IMR-90 (cell line): Measurements from ENCODE around the gene ZDHHC19. TPM values are rescaled to one million over a fixed set of nuclear protein-coding genes. Genes with fewer than 3 reads are reported as not detected.

ENCODE experiments used
- ATAC-seq: fragments of 200-7000 bp; cut with Tn5 transposase; 2 replicates; pipeline ENCODE4 v1.9.1; 2020; ENCODE audit warnings: low read depth, mild to moderate bottlenecking, moderate library complexity
- BruUV-seq: library from RNA; stranded (reverse); fragments of 400-500 nt; replicated peaks from 2 replicates; lab custom pipeline; 2021; lab: Mats Ljungman, UMichigan
- CTCF ChIA-PET: fragments of 300-600 bp; formaldehyde crosslinking; extraction: SDS; loops from one replicate; lab custom pipeline; 2021; ENCODE audit warnings: antibody characterized with exemption; lab: Yijun Ruan, JAX
- POLR2A ChIA-PET: fragments of 300-600 bp; sonication (Branson Sonifier 250); formaldehyde crosslinking; loops from one replicate; lab custom pipeline; 2022; ENCODE audit warnings: antibody characterized with exemption; ENCODE audit not compliant: unreplicated experiment; lab: Charles Lee
- DNase-seq: peaks from one replicate; pipeline ENCODE4 v3.0.0; 2013
- H2AFZ ChIP-seq: replicated peaks from 2 replicates; pipeline ENCODE3; 2013; ENCODE audit warnings: low read length, mild to moderate bottlenecking; ENCODE audit not compliant: poor library complexity
- H2AK5ac ChIP-seq: 2 replicates; pipeline ENCODE4 v1.6.1; 2013; ENCODE audit warnings: low read depth, low read length, inconsistent platforms
- H2AK9ac ChIP-seq: replicated peaks from 2 replicates; pipeline ENCODE3; 2013; ENCODE audit warnings: mild to moderate bottlenecking, low read depth, low read length, moderate library complexity; ENCODE audit not compliant: poor library complexity
- H2BK120ac ChIP-seq: 2 replicates; pipeline ENCODE4 v1.6.1; 2013; ENCODE audit warnings: low read depth, low read length, inconsistent platforms
- H2BK15ac ChIP-seq: 3 replicates; pipeline ENCODE4 v1.6.1; 2013; ENCODE audit warnings: low read depth, low read length, inconsistent platforms
- H2BK20ac ChIP-seq: 2 replicates; pipeline ENCODE4 v1.6.1; 2013; ENCODE audit warnings: low read depth, mild to moderate bottlenecking, inconsistent platforms, low read length, moderate library complexity
- H2BK5ac ChIP-seq: 2 replicates; pipeline ENCODE4 v1.6.1; 2013; ENCODE audit warnings: mild to moderate bottlenecking, low read depth, low read length, inconsistent platforms; ENCODE audit not compliant: poor library complexity, severe bottlenecking
- H3K14ac ChIP-seq: replicated peaks from 2 replicates; pipeline ENCODE4 v1.6.1; 2013; ENCODE audit warnings: low read depth, low read length, inconsistent platforms
- H3K18ac ChIP-seq: 2 replicates; pipeline ENCODE4 v1.6.1; 2013; ENCODE audit warnings: low read depth, low read length, control low read depth
- H3K23ac ChIP-seq: 2 replicates; pipeline ENCODE4 v1.6.1; 2013; ENCODE audit warnings: low read depth, low read length, inconsistent platforms
- H3K27ac ChIP-seq: 2 replicates; pipeline ENCODE4 v1.5.1; 2013; ENCODE audit warnings: mild to moderate bottlenecking, control low read depth, low read length; ENCODE audit not compliant: insufficient read depth
- H3K27me3 ChIP-seq: 2 replicates; pipeline ENCODE4 v1.6.1; 2013; ENCODE audit warnings: low read length; ENCODE audit not compliant: control insufficient read depth, insufficient read depth
- H3K36me3 ChIP-seq: 2 replicates; pipeline ENCODE4 v1.6.1; 2013; ENCODE audit warnings: low read length, mixed read lengths; ENCODE audit not compliant: control insufficient read depth, insufficient read depth
- H3K4ac ChIP-seq: 2 replicates; pipeline ENCODE4 v1.6.1; 2013; ENCODE audit warnings: low read depth, low read length, inconsistent platforms
- H3K4me1 ChIP-seq: 2 replicates; pipeline ENCODE4 v1.6.1; 2013; ENCODE audit warnings: low read length, mixed read lengths; ENCODE audit not compliant: control insufficient read depth, insufficient read depth
- H3K4me2 ChIP-seq: 2 replicates; pipeline ENCODE4 v1.6.1; 2013; ENCODE audit warnings: low read depth, mild to moderate bottlenecking, control low read depth, low read length, moderate library complexity
- H3K4me3 ChIP-seq: 2 replicates; pipeline ENCODE4 v1.5.1; 2013; ENCODE audit warnings: low read depth, mild to moderate bottlenecking, control low read depth, low read length, moderate library complexity; ENCODE audit not compliant: insufficient read depth
- H3K56ac ChIP-seq: 2 replicates; pipeline ENCODE4 v1.6.1; 2013; ENCODE audit warnings: low read length, inconsistent platforms; ENCODE audit not compliant: insufficient read depth; ENCODE audit errors: extremely low read depth
- H3K79me1 ChIP-seq, 2 experiments: 2 replicates each; pipeline ENCODE4 v1.6.1; 2013; ENCODE audit warnings: low read length in 2 of 2, inconsistent platforms in 1 of 2, low read depth in 1 of 2
- H3K9ac ChIP-seq: 2 replicates; pipeline ENCODE4 v1.6.1; 2013; ENCODE audit warnings: low read depth, low read length, control low read depth
- H3K9me1 ChIP-seq: 2 replicates; pipeline ENCODE4 v1.6.1; 2013; ENCODE audit warnings: low read length, inconsistent platforms; ENCODE audit not compliant: insufficient read depth
- H3K9me3 ChIP-seq: 2 replicates; pipeline ENCODE4 v1.6.1; 2013; ENCODE audit warnings: low read length; ENCODE audit not compliant: control insufficient read depth, insufficient read depth
- H4K20me1 ChIP-seq: 2 replicates; pipeline ENCODE4 v1.6.1; 2013; ENCODE audit warnings: low read length, inconsistent platforms; ENCODE audit not compliant: insufficient read depth
- H4K5ac ChIP-seq: 2 replicates; pipeline ENCODE4 v1.6.1; 2013; ENCODE audit warnings: mild to moderate bottlenecking, low read depth, low read length, control low read depth
- H4K8ac ChIP-seq, 2 experiments: 2 replicates each; pipeline ENCODE4 v1.6.1; 2013; ENCODE audit warnings: low read depth in 2 of 2, low read length in 2 of 2, control low read depth in 1 of 2, inconsistent platforms in 1 of 2
- H4K91ac ChIP-seq: 2 replicates; pipeline ENCODE4 v1.6.1; 2013; ENCODE audit warnings: low read depth, low read length, inconsistent platforms; ENCODE audit not compliant: insufficient read depth
- BHLHE40 ChIP-seq: fragments of 150-350 bp; IDR thresholded peaks from 2 replicates; pipeline ENCODE4 v1.6.1; 2016; ENCODE audit warnings: mild to moderate bottlenecking, low read depth, low read length
- CEBPB ChIP-seq: IDR thresholded peaks from 2 replicates; pipeline ENCODE4 v1.6.1; 2012; ENCODE audit warnings: low read depth, low read length, improper control_type of control experiment
- CHD1 ChIP-seq: IDR thresholded peaks from 2 replicates; pipeline ENCODE4 v1.6.1; 2012; ENCODE audit warnings: low read depth, low read length, improper control_type of control experiment
- CTCF ChIP-seq: conservative IDR thresholded peaks from 2 replicates; pipeline ENCODE4 v1.5.1; 2012; ENCODE audit warnings: mild to moderate bottlenecking, low read depth, low read length, improper control_type of control experiment
- FOS ChIP-seq: fragments of 150-350 bp; IDR thresholded peaks from 2 replicates; pipeline ENCODE4 v1.6.1; 2016; ENCODE audit warnings: low read depth, low read length
- MAFK ChIP-seq: IDR thresholded peaks from 2 replicates; pipeline ENCODE4 v1.6.1; 2012; ENCODE audit warnings: low read depth, low read length, improper control_type of control experiment
- MAZ ChIP-seq: IDR thresholded peaks from 2 replicates; pipeline ENCODE4 v1.6.1; 2012; ENCODE audit warnings: low read depth, mild to moderate bottlenecking, low read length, improper control_type of control experiment, moderate library complexity, borderline replicate concordance
- MXI1 ChIP-seq: IDR thresholded peaks from 2 replicates; pipeline ENCODE4 v1.6.1; 2012; ENCODE audit warnings: low read depth, mild to moderate bottlenecking, low read length, moderate library complexity, borderline replicate concordance
- NFE2L2 ChIP-seq: fragments of 150-350 bp; IDR thresholded peaks from 2 replicates; pipeline ENCODE4 v1.6.1; 2016; ENCODE audit warnings: low read depth, mild to moderate bottlenecking, low read length
- POLR2A ChIP-seq: IDR thresholded peaks from 2 replicates; pipeline ENCODE4 v1.6.1; 2012; ENCODE audit warnings: mild to moderate bottlenecking, low read depth, low read length
- RAD21 ChIP-seq: IDR thresholded peaks from 2 replicates; pipeline ENCODE4 v1.6.1; 2012; ENCODE audit warnings: low read length, improper control_type of control experiment
- RCOR1 ChIP-seq: IDR thresholded peaks from 2 replicates; pipeline ENCODE4 v1.6.1; 2012; ENCODE audit warnings: mild to moderate bottlenecking, low read length, improper control_type of control experiment; ENCODE audit not compliant: insufficient replicate concordance
- RFX5 ChIP-seq: IDR thresholded peaks from 2 replicates; pipeline ENCODE4 v1.8.0; 2012; ENCODE audit warnings: low read depth, mild to moderate bottlenecking, low read length, moderate library complexity
- SMC3 ChIP-seq: fragments of 150-350 bp; IDR thresholded peaks from 2 replicates; pipeline ENCODE4 v1.6.1; 2016; ENCODE audit warnings: low read depth, mild to moderate bottlenecking, antibody characterized with exemption, low read length, moderate library complexity
- USF2 ChIP-seq: fragments of 150-350 bp; IDR thresholded peaks from 2 replicates; pipeline ENCODE4 v1.6.1; 2017; ENCODE audit warnings: mild to moderate bottlenecking, antibody characterized with exemption, low read length, low read depth
- whole genome bisulfite sequencing, 2 experiments: methylation state at CpG; one replicate each; pipeline versions ENCODE4 v1.1.5 to v1.1.7; 2013; ENCODE audit warnings: missing lambda C conversion rate in 2 of 2; ENCODE audit not compliant: insufficient read length in 1 of 2; ENCODE audit errors: extremely low coverage in 2 of 2; 5-methylcytosine and 5-hydroxymethylcytosine counted together
- dilution Hi-C: fragments of 300-500 bp; cut with HindIII; formaldehyde crosslinking; loops from one replicate; pipeline ENCODE4 v1.14.3; 2018; ENCODE audit warnings: low sequenced_read_pairs; ENCODE audit not compliant: unreplicated experiment
- in situ Hi-C: fragments of 300-500 bp; cut with MboI; formaldehyde crosslinking; loops from 3 replicates; pipeline ENCODE4 v1.14.3; 2019; ENCODE audit warnings: low sequenced_read_pairs, inconsistent platforms, mixed read lengths
- intact Hi-C: fragments of 100-400 bp; cut with micrococcal nuclease; formaldehyde crosslinking; loops from 2 replicates; pipeline ENCODE4 v1.10.0; 2022
- polyA plus RNA-seq, 3 experiments: library from polyadenylated mRNA; depleted of rRNA; stranded (reverse); fragments of >200 nt; gene quantifications; 2 replicates each; pipeline ENCODE4 v1.2.3, GENCODE V29; 2012; ENCODE audit warnings: low replicate concordance in 1 of 3
- total RNA-seq: library from RNA; depleted of rRNA; stranded (reverse); fragments of >200 nt; gene quantifications from 2 replicates; pipeline ENCODE4 v1.2.3, GENCODE V29; 2012

The ZDHHC19 gene
- total and polyA plus RNA-seq, 2 of the 4 experiments (the other 2 are of a cell fraction), result 0.09 TPM; not detected in 1

GRCh38 chr3:196177967-196178366 lies 33.2 kb downstream of the ZDHHC19 start:
- no peak overlapping the region for H2AK9ac ChIP-seq
- H3K9me3 ChIP-seq, result no peaks in the 10 kb centered on the region
- H3K9ac ChIP-seq, result no peak overlapping the region
- no peak overlapping the region for H4K8ac ChIP-seq
- no peak overlapping the region for H2AK5ac ChIP-seq
- H3K79me1 ChIP-seq, result no peaks in the 10 kb centered on the region
- H3K9me1 ChIP-seq, result no peaks in the 10 kb centered on the region
- no peak overlapping the region for H3K4me3 ChIP-seq
- no peak overlapping the region for H3K18ac ChIP-seq
- H2BK5ac ChIP-seq, result no peak overlapping the region
- no peaks in the 10 kb centered on the region for H3K36me3 ChIP-seq
- no peak overlapping the region for H2BK15ac ChIP-seq
- H3K4me2 ChIP-seq, result no peak overlapping the region
- no peak overlapping the region for H2BK20ac ChIP-seq
- ATAC-seq (no peak), DNase-seq (no peak)
- H3K23ac ChIP-seq, result no peak overlapping the region
- intact Hi-C loops (loop anchor here (5.0 kb wide), 1 partner anchor 96 kb away; the partner anchor contains the start of gene TFRC), in situ Hi-C loops (no loop called here), dilution Hi-C loops (loop anchor here (25.0 kb wide), 1 partner anchor 116 kb away; no protein-coding TSS in a partner anchor)
- H3K4ac ChIP-seq, result no peak overlapping the region
- no peak overlapping the region for H3K14ac ChIP-seq
- ChIA-PET POLR2A (no interaction called here), CTCF (interaction anchor here (0.6 kb wide), 1 partner anchor 60 kb away, joined by 3 read pairs; no protein-coding TSS in a partner anchor)
- H4K20me1 ChIP-seq, result no peaks in the 10 kb centered on the region
- H3K27ac ChIP-seq, result no peak overlapping the region
- TF ChIP-seq FOS (no peak), SMC3 (no peak), RAD21 (no peak), CHD1 (no peak), MAFK (no peak), CTCF (no peak), MXI1 (no peak), POLR2A (no peak), RCOR1 (no peak), BHLHE40 (no peak), CEBPB (no peak), USF2 (no peak), MAZ (no peak), RFX5 (no peak), NFE2L2 (no peak)
- no peak overlapping the region for H3K56ac ChIP-seq
- peaks cover 3% of the 10 kb centered on the region; the same call in 1 of the 2 replicates for H3K4me1 ChIP-seq
- H2AFZ ChIP-seq, result no peak overlapping the region
- H3K27me3 ChIP-seq, result peaks cover 5% of the 10 kb centered on the region; the same call in 1 of the 2 replicates
- no TSS peak for BruUV-seq
- WGBS, 2 experiments, result no CpG with 5 or more reads among the region's 4 CpGs
- no peak overlapping the region for H2BK120ac ChIP-seq
- H4K91ac ChIP-seq, result no peak overlapping the region
- H4K5ac ChIP-seq, result no peak overlapping the region
